ENCODE results near the gene TPI1.
"Not testable (repeated sequence)": the region's sequence is repeated elsewhere in the genome, so short reads cannot be mapped to it uniquely, and the experiment has no call there.

The TPI1 gene

DNA sequence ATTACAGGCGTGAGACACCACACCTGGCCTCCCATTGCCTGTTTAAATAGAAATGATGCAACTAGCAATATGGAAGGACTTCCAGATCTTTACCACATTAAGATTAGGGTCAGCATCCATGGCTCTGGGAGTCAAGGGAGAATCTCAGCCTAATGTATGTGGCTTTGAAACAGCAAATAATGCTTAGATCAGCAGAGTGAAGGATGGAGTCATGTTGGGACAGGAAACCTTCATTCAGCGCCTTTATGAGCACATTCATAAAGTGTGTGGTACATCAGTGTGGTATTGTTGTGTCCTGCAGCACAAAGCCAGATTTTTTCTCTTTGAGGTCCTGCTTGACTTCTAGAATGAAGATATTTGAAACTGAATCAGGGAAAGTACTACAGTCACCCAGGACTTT lies 21.0 kb downstream of the TPI1 start:
- no peak for DNase-seq (ENCODE audit: insufficient read length, low spot score)
- no peak for FAIRE-seq

DNA sequence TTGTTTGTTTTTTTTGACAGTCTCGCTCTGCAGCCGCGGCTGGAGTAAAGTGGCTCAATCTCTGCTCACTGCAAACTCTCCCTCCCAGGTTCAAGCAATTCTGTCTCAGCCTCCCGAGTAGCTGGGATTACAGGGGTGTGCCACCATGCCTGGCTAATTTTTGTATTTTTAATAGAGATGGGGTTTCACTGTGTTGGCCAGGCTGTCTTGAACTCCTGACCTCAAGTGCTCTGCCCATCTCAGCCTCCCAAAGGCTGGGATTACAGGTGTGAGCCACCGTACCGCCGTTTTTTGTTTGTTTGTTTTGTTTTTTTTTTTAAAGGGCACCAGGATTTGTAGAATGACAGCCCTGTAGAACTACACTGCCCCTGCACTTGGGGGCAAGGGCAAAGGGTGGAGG lies 21.5 kb downstream of the TPI1 start:
- not testable (repeated sequence) for FAIRE-seq

DNA sequence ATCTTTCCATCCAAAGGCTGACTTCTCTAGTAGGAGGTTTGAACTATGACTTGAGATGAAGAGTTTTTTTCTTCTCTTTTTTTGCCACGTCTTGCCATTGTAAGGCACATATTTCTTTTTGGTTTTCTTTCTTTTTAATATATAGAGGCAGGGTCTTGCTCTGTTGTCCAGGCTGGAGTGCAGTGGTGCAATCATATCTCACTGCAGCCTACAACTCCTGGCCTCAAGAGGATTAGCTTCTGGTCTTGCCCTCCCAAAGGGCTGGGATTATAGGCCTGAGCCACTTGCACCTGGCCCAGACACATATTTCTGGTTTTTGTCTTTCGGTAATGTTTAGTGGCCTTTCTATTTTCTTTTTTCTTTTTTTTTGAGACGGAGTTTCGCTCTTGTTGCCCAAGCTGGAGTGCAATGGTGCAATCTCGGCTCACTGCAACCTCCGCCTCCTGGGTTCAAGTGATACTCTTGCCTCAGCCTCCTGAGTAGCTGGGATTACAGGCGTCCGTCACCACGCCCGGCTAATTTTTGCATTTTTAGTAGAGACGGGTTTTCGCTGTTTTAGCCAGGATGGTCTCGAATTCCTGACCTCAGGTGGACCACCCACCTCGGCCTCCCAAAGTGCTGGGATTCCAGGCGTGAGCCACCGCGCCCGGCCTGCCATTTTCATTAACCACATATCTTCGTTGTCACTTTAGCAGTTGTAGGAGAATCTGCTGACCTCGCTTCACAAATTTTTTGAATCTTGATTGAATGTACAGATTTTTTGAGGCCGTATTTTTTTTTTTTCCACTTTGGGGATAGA lies 22.6 kb downstream of the TPI1 start:
- DNase-seq (ENCODE audit: insufficient read length, low spot score); FAIRE-seq: not testable (repeated sequence)

More for the DNA sequence above, 21.5 kb downstream of the TPI1 start:
- DNase-seq (ENCODE audit: insufficient read length, low spot score), result not testable (repeated sequence)

DNA sequence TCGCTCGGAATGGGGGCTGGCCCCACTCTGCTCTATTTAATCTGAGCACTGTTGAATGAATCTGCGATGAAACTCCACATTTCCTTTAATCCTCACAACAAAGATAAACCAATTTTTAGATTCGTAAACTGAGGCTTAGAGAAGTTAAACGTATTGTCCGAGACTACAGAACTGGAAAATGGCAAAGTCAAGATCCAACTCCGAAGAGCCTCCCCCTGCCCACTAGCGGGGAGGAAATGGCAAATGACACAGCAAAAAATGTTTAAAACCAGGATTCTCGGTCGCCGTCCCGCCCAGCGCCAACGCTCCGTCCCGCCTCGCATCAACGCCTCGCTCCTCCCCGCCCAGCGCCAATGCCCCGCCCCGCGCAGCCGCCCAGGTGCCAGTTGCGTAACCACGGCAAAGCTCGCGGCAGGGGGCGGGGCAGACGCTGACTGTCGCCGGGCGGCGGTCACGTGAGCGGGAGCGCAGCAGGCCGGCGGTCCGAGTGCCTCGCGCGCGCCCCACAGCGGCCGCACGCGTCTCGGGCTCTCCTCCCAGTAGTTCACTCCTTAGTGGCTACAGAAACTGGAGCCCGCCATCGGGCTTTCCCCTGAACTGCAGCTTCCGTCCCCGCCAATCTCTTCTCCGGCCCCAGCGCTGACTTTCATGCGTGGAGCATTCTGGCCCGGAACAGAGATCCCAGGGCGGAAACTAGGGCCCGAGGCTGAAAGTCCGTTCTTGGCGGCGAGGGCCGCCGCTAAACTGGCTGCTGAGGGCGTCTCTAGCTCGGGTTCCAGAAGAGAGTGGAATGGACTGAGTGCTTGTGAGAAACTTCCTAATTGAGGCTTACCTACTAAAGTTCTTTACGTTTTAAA lies 23.7 kb downstream of the TPI1 start:
- FAIRE-seq (peak; percentile 94), DNase-seq (ENCODE audit: insufficient read length, low spot score) (peak; percentile 93)

DNA sequence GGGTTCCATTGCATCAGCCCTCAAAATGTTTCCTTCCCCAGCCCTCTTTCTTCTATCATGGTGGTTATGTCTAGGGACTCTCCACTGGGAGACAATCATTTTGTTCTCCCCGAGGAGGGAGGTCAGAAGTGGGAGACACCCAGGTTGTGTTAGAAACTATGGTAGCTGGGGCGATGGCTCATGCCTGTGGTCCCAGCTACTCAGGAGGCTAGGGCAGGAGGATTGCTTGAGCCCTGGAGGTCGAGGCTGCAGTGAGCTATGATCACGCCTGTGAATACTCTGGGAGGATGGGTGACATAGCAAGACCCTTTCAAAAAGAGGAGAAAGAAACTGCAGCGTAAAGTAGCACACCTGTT lies 24.3 kb downstream of the TPI1 start:
- no peak for FAIRE-seq
- no peak for DNase-seq (ENCODE audit: insufficient read length, low spot score)

DNA sequence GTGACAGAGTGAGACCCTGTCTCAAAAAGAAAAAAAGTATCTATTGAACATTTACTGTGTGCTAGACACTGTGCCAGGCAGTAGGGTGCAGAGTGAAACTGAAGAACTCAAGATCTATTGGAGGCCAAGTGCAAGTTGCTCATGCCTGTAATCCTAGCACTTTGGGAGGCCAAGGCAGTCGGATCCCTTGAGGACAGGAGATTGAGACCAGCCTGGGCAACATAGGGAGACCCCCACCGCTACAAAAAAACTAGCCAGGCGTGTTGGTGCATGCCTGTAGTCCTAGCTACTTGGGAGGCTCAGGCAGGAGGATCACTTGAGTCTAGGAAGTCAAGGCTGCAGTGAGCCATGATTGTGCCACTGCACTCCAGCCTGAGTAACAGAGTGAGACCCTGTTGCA lies 25.4 kb downstream of the TPI1 start:
- DNase-seq (ENCODE audit: insufficient read length, low spot score); FAIRE-seq: not testable (repeated sequence)

DNA sequence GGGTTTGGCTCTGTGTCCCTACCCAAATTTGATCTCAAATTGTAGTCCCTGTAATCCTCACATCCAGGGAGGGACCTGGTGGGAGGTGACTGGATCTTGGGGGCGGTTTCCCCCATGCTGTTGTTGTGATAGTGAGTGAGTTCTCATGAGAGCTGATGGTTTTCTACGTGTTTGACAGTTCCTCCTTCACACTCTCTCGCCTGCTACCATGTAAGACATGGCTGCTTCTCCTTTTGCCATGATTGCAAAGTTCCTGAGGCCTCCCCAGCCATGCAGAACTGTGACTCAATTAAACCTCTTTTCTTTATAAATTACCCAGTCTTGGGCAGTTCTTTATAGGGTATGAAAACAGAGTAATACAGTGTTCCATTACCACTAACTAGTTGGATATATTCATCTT lies 27.0 kb downstream of the TPI1 start:
- DNase-seq (ENCODE audit: insufficient read length, low spot score), result no peak
- no peak for FAIRE-seq

DNA sequence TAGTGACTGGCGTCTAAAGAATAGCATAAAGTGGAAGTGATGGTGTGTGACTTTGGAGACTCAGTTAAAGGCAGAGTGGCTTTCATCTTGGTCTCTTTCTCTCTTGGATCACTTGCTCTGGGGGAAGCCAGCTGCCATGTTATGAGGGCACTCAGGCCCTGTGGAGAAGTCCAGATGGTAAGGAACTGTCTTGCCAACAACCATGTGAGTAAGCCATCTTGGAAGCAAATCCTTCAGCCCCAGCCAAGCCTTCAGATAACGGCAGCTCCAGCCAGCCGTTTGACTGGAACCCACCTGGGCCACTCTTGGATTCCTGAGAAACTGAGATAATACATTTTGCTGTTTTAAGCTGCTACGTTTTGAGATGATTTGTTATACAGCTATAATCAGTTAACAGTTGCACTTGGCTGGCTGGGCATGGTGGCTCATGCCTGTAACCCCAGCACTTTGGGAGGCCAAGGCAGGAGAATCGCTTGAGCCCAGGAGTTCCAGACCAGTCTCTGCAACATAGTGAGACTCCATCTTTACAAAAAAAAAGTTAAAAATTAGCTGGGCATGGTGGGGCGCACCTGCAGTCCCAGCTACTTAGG lies 29.6 kb downstream of the TPI1 start:
- FAIRE-seq, result no peak
- no peak for DNase-seq (ENCODE audit: insufficient read length, low spot score)

DNA sequence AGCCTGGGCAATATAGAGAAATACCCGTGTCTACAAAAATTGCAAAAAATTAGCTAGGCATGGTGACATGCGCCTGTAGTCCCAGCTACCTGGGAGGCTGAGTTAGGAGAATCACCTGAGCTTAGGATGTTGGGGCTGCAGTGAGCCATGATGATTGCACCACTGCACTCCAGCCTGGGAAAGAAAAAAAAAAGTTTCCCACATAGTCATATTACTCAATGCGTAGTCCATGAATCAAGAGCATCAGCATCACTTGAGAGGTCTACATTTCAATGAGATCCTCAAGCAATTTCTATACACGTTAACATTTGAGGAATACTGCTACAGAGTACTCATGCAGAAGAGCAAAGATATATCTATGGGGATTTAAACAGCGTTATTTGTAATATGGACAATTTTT lies 32.1 kb downstream of the TPI1 start:
- no peak for FAIRE-seq
- no peak for DNase-seq (ENCODE audit: insufficient read length, low spot score)

DNA sequence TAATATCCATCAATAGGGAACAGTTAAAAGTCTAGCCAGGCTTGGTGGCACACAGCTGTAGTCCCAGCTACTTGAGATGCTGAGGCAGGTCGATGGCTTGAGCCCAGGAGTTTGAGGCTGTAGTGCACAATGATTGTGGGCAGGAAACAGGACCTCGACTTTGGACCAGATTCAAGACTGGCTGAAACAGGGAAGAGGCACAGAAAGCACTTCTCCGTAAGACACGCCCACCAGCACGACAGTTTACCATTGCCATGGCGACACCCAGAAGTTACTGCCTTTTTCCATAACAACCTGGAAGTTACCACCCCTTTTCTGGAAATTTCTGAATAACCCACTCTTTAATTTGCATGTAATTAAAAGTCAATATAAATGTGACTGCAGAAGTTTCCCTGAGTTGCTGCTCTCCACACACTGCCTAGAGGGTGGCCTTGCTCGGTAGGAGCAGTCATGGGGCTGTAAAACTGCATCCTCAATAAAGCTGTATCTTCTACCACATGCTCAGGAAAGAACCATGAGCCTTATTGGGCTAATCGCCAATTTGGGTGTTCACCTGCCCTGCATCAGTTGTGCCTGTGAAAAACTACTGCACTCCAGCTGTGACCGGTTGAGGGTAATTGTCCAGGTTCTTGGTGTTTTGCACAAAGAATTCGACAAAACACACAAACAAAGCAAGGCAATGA lies 32.6 kb downstream of the TPI1 start:
- FAIRE-seq (no peak), DNase-seq (ENCODE audit: insufficient read length, low spot score) (no peak)

DNA sequence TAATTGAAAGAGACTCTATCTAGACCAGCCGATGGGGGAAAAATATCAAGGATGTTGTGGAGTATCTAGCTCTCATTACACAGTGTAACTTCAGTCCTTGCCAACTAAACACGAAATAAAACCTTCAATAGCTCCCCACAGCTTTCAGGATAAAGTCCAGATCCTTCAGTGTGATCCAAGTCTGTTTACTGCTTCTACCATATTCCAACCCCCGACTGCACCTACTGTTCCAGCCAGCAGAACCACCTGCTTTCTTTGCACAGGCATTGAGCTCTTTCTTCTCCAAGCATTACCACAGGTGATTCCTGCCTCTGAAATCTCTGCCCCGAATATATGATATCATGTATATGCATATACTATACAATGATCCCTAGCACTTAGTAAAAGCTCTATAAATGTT lies 35.1 kb downstream of the TPI1 start:
- no peak for DNase-seq (ENCODE audit: insufficient read length, low spot score)
- FAIRE-seq, result no peak

DNA sequence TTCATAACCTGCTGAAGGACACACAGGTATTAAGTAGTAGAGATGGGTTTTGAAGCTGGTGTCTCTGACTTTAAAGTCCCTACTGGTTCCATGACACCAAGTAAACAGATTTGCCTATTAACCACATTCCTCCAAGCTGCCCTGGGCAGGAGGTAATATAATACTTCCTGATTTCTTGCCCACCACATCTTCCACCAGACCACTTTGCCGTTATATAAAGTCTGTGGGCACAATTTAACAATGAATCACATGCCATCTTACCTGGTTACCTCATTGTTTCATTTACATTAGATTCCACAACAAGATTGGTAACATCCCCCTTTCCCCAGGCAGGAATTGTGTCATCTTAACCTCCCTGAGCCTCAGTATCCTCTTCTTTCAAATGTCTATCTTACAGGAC lies 36.4 kb downstream of the TPI1 start:
- FAIRE-seq, result no peak
- no peak for DNase-seq (ENCODE audit: insufficient read length, low spot score)

DNA sequence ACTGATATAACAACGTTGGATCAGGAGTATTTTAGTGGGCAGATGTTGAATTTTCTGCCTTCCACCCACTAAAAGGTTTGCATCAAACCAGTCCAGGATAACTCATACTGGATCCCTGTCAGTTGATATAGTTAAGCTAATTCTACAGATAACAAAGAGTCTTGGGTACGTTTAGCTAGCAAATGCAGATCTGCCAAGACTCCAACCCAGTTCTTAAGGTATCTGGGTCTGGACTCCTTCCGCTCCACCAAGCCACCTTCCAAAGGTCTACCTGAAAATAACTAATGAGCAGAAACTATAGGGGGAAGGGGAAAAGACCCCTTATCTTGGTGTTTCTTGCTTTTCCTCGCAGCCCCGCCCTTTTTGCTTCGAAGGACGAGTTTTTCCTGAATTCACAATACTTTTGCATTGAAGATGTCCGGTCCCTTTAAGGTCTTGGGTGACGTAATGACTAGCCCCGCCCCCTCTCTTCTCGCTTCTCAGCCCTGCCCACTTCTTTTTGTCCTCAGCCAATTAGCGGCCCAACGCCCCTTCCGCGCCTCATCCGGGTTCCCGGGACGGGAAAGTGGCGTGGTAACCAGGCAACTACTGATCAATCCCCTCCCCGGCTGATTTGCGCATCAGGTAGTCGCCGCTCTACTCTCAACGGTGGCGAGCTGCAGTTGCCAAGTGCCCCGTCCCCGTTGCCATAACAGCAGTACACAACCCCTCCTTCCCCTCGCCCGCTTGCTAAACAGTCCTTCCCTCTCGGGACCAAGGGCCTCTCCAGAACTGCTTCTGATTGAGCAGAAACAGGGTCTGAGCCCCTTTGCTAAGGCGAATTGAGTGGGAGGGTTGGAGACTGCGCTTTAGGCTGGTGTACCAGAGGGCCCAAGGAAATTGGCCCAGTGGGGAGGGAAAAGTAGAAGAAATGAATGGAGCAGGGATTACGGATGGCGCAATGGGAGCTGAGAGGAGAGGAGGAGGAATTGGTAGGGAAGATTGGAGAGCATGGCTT lies 37.2 kb downstream of the TPI1 start, which contains the start of gene LRRC23:
TSS of gene LRRC23 (plus strand) at position 543 of the 997 bp plus-strand sequence. CDS start 812 bp downstream, outside the sequence.
- peak; percentile 100 for FAIRE-seq
- peak; percentile 85 for DNase-seq (ENCODE audit: insufficient read length, low spot score)

DNA sequence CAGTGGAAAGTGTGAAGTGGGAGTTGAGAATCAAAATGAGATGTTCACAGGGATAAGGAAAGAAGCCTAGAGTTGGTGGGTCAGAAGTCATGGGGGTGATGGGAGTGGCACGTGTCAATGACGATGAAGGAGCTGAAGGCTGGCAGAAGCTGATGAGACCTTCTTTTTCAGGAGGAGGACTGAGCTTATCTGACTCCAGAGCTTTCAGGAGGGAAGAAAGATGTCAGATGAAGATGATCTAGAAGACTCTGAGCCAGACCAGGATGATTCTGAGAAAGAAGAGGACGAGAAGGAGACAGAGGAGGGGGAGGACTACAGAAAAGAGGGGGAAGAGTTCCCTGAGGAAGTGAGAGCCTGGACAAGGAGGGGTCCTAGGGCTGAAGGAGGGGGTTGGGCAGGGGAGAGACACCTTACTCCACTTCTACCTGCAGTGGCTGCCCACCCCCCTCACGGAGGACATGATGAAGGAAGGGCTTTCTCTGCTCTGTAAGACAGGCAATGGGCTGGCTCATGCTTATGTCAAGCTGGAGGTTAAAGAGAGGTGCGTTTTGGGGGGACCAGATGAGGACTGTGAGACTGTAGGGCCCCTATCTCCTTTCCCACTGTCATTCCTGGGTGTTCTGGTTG lies 38.2 kb downstream of the TPI1 start:
- no peak for FAIRE-seq
- DNase-seq (ENCODE audit: insufficient read length, low spot score), result no peak

DNA sequence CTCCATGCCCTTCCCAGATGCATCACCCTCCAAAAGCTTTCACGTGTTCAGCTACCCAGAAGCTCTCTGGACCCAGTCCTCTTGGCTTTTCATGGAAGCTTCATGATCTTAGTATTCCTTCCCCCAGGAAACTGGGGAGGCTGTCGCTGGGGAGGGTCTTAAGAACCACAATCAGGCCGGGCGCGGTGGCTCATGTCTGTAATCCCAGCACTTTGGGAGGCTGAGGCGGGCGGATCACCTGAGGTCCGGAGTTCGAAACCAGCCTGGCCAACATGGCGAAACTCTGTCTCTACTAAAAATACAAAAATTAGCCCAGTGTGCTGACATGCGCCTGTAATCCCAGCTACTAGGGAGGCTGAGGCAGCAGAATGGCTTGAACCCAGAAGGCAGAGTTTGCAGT lies 40.8 kb downstream of the TPI1 start:
- DNase-seq (ENCODE audit: insufficient read length, low spot score); FAIRE-seq: not testable (repeated sequence)

DNA sequence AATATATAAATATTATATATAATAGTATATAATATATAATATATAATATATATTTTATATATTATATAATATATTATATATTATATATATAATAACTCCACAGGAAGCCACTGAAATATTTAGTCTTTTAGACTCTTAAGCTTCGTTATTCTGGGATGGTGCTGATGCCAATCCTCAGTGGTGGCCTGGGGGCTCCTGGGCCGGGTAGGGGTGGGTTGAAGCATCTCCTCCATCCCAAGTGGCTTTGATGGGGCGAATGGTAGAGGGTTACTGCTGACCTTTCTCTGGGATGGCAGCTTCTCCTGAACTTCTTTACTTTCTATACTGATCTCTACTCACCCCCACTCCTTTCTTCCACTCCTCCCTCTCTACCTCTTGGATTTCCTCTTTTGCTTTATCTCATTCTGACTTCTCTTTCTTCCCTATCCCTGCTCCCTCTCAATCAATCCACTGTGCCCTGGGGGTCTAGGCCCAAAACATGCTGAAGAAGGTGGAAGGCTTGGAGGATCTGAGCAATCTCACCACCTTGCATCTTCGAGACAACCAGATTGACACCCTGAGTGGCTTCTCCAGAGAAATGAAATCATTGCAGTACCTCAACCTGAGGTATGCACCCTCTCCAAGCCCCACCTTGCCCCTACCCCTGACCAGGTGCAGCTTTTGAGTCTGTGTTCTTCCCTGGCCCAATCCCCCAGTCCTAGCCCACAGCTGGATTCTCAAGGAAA lies 42.3 kb downstream of the TPI1 start:
- DNase-seq (ENCODE audit: insufficient read length, low spot score), result no peak
- FAIRE-seq, result no peak

DNA sequence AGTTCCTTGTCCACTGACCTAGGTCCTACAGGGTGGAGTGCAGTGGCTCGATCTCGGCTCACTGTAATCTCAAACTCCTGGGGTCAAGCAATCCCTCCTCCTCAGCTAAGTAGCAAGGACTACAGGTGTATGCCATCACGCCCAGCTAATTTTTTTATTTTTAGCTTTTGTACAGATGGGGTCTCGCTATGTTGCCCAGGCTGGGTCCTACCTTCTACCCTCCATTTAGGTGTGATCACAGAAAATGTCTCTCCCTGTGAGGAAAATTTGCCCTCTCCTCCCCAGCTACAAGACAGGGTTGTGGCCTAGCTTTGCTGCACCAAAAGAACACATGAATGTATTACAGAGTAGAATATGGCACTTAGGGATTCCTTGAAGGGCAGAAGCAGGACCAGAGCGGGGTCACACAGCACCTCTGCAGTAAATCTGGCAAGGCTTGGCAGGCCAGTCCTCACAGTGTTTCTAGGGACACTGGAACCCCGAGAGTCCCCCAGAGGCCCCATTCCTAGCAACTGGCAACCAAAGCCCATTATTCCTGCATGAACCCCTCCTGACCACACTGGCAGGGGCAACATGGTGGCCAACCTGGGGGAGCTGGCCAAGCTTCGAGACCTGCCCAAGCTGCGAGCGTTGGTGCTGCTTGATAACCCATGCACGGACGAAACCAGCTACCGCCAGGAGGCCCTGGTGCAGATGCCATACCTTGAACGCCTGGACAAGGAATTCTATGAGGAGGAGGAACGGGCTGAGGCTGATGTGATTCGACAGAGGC lies 45.0 kb downstream of the TPI1 start:
- FAIRE-seq, result no peak

More for the DNA sequence above, 45.0 kb downstream of the TPI1 start:
- DNase-seq (ENCODE audit: insufficient read length, low spot score), result no peak
